Stimulated activated CD4-positive, alpha-beta T cell treated with anti-CD3 and anti-CD28 coated beads, Interleukin-1b, Interleukin-23, amount 100 ng/mL, for 1 hour (primary cell): ENCODE data around the gene MAP2K5.

Experiments
- DNase-seq, 2 donors: peaks; one replicate each; pipeline ENCODE4 v3.0.0-alpha.2; 2020; ENCODE audit warnings: low read depth in 2 of 2

The MAP2K5 gene

DNA sequence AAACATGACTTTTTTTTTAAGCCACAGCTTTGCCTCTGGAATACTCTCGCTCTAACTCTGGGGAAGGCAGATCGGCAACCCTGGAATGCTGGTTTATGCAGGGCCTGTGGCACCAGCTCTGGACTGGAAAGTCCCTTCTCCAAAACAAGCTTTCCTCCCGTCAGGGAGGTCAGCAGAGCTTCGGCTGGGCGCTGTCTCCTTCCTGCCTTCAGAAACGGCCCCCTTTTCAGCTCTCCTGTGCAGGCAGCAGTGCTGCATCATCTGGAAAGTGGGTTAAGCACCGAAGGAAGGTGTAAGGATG lies 240.1 kb downstream of the MAP2K5 start:
- DNase-seq = no peak

DNA sequence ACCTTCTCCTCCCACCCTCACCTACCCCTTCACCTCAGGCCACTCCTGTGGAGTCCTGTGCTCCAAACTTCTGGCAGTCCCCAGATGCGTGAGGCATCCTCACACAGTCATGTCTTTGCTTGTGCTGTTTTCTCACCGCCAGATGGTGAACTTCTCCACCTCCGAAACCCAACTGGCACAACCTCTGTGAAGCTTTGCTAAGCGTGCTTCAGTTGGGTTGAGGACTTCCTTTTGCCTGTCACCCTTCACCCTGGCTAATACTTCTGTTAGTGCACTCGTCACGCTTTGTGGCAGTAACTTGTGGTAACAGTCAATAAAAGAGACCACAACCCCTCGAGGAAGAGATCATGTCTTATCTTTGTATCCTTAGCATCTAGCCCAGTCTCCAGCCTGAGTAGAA lies 240.8 kb downstream of the MAP2K5 start:
- DNase-seq = no peak

DNA sequence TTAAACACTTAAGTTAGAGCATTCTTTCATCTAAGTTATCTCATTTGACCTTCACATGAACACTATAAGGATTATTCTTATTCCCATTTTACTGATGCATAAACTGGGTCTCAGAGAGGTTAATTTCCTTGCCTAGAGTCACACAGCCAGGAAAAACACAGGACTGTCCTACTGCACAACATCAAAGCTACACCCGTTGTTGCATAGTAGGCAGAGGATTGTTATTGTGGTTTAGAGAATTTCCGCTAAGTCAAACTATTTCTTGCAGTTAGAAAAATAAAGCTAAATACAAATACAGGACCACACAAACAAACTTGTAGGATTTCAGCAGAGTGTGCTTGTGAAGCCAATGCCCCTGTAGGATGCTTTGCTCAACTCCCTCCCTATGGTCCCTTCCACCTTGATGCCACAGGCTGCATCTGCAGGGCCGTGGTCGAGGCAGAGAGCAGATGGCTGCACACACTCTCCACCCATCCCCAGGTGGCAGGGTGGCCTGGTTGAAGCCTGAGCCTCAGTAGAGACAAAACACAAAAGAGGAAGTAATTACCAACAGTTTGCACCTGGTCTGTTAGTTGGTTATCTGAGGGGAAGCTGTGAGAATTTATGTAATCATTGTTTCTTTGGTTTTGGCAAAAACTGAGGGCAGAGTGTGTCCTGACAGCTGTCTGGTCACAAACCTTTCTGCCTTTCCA lies 241.7 kb downstream of the MAP2K5 start:
- DNase-seq = no peak

DNA sequence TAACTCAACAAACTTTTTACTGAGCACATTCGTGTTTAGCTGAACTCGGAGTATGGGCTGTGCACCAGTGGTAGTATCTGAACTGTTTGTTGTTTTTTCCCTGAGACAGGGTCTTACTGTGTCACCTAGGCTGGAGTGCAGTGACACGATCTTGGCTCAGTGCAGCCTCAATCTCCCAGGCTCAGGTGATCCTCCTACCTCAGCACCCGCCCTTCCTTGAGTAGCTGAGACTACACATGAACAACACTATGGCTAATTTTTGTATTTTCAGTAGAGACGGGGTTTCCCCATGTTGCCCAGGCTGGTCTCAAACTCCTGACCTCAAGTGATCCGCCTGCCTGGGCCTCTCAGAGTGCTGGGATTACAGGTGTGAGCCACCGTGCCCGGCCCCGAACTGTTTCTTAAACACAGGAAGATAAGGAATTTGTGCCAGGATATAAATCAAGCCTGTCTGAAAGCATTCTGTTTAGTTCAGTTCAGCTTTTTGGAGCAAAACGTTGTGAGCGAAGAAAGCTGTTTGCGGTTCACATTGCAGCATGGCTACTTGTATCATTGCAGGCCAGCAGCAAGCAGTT lies 242.4 kb downstream of the MAP2K5 start:
- DNase-seq = no peak

DNA sequence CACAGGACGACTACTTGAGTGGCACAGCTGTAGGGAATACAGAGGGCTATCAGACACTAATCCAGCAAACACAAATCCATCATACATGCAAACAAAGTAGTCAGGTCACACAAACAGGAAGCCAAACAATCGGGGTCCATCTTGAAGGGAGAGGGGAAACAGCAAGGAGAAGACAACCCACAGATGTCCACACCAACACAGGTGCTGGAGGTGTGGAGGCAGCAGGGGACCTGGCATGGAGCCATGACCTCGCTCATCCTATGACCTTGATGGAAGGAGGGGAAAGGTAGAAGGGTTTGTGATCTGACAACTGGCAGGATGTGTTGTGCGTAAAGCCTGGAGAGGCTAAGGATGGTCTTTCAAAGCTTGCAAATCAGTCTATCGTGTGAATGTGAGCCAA lies 242.9 kb downstream of the MAP2K5 start:
- DNase-seq = no peak

DNA sequence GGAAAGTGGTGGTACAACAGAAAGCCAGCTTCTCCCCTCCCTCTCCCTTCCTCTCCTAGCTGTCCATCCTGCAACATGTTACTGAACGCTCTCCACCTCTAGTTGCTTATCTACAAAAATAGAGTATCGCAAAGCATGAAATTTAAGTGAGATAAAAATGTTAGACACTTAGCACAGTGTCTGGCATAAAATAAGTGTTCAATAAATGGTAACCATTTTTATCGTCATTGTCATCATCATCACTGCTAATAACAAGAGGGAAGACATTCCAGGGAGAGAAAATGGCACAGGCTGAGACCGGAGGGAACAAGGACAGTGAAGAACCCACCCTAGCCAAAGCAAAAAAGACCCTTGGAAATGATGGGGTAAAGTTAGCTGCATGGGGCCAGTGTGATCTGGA lies 244.1 kb downstream of the MAP2K5 start:
- no peak for DNase-seq

DNA sequence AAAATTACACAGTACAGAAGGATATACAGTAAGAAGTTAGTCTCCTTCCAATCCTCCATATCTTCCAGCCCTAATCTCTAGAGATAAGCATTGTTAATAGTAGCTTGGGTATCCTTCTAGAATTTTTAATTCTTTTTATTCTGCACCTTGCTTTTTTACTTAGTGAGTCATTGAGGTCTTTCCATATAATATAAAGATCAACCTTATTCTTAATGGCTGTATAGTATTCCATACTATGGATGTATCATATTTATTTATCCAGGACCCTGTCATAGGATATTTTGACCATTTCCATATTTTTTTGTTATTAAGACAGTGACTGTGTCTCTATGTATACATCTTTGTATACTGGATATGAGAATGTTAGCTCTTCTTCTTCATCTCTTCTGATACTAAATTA lies 246.5 kb downstream of the MAP2K5 start:
- no peak for DNase-seq

DNA sequence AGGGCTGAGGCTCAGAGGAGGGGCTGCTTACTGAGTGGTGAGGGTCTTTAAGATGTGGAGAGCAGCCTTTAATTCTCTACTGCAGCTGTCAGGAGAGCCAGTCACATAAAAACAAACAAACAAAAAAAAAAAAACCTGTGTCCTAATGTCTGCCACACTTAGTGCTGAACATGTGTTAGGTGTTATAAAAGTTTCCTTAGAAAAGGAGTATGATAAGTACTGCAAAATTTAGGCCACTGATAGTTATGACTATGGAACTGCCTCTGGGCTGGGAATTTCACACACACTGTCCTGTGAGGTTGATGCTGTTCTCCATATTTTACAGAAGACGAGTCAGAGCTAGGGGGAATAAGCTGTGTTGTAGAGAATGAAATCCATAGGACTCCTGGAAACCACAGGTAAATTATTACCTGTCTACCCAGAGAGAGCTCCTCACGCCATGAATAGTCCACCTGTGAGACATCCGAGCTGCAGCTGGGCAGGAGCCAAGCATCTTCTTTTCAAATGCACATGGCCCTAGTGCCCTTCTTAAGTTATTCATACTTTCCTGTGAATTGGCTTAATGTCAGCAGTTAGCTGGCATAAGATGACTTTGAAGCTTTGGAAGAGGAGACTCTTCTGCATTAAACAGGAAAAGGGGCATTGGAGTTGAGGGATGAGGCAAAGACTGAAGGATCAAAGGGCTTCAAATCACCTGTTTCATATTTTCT lies 248.3 kb downstream of the MAP2K5 start:
- no peak for DNase-seq

DNA sequence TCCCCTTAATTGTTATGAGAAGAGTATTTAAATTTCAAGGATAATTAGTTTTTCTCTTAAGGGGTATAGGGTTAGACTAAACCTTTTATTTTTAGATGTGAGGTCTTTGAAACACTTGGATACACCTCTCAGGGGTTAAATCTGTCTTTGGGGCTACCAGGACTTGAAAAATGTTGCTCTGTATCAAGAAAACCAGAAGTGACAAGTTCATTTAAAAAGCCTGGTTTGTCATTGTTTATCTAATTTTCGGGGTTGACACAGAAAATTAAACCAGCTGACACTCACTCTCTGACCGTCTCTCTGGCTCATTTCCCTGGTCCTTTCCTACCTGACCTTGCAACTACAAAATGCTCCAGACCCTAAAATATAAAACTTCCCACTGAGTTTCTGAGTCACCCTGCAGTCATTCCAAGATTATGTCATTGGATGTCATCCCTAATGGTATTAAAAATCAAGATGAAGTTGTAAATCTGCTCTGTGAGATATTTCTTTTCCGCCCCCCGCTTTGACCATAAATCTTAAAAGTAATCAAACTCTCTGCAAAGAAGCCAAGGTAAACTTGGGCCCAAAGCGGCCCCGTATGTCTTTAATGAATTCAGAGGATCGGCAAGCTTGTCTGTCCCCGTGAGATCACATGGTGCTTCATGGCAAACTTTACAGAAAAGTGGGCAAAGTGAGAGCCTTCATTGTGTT lies 249.9 kb downstream of the MAP2K5 start:
- no peak for DNase-seq

DNA sequence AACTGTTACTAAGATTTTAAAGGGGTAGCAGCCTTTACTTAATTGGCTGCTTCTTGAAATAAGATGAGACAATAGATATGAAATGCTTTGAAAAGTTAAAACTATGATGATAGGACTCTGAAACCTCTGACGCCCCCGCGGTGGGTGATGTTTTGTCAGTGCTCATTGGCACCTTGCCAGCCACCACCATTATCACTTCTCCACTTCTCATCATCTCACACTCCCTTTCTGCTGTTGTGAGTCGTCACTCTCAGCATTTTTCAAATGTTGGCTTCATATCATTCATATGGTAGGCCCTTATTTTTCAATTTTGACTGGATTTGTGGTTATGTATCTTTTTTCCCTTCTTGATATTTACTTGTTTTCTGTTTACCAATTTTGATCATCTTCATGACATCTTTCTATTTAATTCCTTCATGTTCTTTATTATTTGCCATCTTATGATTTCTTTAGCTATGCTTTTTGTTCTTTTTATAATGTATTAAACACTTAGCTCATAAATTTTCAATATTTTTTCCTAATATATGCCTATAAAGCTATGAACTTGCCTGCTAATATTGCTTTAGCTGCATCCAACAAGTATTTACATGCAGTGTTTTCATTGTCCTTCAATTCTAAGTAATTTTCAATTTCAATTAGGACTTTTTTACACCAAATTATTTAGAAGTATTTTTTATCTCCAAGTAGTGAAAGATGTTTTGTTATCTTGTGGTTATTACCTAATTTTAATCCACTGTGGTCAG lies 252.5 kb downstream of the MAP2K5 start:
- DNase-seq = peak in 1 of 2 donors; percentile 10

DNA sequence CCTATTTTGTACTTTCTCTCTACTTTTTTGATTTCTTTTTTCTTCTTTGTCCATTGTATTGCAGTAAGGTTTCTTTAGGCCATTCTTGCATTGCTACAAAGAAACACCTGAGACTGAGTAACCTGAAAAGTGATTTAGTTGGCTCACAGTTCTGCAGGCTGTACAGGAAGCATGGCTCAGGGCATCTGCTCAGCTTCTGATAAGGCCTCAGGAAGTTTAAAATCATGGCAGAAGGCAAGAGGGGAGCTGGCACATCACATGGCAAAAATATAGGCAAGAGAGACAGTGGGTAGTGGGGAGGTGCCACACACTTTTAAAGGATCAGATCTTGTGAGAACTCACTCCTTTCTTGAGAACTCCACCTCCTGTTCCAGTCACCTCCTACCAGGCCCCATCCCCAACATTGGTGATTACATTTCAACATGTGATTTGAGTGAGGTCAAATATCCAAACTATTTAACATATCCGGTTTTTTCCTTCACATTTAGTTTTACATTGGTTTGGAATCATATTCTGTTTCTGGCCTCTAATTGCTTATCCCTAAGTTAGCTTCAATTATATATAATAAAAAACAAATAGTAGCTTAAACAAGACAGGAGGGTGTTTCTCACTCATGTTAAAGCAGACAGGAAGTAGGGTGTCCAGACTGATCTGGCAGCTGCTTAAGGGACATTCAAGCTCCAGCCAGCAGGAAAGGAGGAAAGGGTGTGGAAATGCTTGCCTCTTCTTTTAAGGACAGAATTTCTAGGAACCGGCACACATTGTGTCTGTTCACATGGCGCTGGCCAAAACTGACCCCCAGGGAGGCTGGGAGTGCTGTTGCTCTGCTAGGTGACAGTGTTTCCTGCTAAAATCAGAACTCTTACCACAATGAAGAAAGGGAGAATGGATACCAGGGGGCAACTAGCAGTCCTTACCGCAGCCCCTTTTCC lies 254.0 kb downstream of the MAP2K5 start:
- no peak for DNase-seq

DNA sequence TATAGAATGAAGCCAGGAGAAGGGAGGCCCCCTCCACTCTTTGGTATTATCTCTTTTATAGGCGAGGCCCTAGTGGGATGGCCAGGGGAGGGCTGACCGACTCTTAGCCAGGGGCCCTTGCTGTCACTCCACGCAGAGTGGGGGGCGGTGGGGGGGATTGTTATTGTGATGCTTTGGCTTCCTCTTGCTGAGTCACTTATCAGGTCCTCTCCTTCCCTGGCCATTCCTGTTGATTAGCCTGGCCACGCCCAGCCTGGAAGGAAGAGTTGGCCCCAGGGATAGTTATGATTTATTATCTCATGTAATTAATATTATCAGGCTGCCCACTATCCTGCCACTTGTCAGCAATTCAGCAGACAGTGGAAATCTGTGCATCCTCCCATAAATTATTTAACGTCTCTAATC lies 257.3 kb downstream of the MAP2K5 start:
- no peak for DNase-seq

DNA sequence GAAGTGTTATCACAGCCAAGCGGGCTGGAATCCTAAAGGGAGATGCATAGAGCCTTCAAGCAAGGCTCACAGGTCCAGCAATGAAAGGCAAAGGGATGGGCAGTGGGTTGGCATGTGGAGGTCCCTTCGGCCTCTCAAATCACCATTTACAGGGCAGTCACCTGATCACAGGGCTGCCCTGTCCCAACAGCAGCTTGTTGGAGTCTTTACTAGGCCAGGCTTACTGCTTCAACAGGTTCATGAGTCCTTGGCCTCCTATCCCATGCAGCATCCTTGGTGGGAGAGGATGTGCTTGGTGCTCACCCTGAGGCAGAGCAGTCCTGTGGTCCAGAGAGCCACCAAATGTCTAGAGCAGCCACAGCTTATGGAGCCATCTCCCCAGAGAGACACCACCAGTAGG lies 258.6 kb downstream of the MAP2K5 start:
- DNase-seq = no peak

DNA sequence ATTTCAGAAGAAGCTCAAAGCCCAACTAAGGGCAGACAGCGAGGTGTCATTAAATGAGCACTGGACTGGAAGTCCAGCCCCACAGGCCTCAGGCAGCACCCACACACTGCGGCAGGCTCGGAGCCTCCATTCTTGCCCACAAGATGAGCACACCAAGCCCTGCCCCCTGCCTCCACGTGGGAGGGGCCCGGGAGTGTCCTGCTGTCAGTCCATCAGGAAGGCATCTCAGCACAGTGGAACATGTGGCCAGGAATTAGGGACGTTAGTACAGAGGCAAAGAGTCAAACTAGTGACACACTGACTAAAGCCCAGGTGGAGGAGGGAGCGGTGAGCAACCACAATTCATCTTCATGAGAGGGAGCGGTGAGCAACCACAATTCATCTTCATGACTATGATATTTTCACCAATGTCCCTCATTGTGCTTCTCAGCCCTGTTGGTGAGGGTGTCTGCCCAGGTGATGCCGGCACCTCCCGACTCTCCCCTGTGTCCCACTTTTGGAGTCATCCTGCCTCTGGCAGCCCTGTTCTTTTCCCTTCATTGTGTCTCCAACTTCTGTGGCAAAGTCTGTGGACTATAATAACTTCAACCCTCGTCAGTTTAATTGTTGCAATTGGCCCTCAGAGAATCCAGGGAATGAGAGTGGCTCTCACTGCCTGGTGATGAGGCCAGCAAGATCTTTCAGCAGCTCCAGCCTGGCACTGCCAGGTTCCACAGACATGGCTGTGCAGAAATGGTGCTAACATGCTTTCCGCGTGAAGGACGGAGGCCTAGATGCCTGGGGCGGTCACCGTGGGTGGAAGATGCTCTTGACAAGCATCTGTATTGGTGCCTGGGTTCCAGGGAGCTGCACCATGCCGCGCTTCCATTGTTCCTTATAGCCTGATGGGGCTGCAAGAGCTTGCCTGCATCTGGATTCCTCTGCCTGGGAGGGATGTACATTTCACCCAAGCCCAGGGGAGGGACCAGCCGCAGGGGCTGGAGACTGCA lies 259.7 kb downstream of the MAP2K5 start:
- DNase-seq = no peak

DNA sequence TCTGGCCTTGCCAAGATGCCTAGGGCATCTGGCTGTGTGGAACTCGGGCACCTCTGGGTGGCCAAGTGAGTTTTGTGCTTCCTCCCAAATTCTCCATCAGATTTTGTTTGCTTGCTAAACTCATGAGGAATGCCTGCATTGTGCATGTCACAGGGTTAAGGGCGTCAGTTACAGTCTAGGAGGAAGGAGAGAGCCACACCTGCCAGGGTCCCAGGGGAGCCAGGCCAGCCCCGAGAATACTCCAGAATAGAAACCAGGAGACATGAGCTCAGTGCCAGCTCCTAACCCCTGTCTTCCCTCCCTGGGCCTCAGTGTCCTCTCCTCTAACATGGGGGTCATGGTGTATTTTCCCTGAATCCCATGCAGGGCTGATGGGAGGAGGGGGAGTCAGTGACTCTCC lies 260.8 kb downstream of the MAP2K5 start:
- DNase-seq = no peak

DNA sequence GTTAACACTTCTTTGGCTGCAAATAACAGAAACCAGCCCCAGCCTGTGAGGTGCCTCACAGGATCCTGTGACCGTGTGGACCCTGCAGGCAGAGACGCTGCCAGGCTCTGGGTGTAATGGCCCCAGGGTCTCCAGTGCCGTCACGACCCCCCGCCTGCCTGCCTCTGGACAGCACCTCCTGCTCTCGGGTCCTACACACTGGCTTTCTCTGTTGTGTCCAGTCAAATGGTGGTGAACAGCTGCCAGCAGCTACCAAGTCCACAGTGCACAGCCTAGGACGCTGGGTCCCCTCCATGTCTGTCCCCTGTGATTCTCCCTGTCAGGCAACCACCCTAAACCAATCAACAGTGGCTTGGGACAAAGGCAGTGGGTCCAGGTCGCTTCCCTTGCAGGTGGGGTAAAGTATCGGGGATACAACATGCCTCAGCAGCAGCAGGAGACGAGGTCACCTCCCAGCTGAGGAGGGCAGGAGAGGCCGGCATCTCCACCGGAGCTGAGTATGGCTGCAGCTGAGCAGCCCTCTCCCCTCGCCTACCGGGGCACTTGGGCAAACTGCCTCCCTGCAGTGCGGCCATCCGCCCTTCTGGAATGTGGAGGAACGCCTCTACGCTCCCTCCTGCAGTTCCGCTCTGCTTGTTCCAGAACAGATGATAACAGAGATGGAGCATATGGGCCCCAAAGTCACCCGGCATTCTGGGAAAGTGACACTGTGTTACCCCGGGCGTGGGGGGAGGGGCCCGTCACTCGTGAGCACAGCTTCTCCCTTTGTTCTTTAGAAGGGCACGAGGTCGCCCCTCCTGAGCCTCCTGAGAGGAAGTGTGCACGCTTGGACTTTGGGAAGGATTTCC lies 261.7 kb downstream of the MAP2K5 start:
- no peak for DNase-seq

DNA sequence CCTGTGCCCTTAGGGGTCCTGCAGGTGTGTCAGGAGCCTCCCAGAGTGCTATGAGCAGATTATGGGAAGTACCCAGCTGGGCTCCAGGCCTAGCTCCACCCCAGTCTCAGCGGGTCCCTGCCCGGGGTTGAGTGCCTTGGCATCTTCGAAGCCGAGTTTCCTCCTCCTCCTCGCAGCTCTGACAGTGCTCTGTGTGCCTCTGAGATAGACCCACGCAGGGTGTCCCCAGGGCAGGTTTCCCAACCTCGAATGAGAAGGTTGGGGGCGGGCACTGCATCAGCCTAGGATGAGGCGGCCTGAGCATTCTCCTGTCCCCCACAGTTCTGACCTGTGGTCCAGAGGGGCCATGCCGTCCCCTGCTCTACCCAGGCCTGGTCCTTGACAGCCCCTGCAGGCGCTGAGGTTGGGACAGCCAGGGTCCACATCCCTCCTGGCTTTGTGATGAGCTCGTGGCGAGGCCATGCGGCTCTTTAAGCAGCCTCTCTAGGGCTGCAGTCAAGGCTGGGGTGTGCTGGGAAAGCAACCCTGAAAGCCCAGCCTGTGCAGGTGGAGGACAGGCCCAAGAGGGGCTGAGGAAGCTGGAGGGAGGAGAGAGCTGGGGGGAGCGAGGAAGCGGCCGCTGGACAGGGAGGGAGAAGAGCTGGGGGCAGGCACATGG lies 262.6 kb downstream of the MAP2K5 start:
- DNase-seq = no peak
